SIG-M5 (cell line): ENCODE results near the gene PCBP1.
"Not testable (repeated sequence)": the region's sequence is repeated elsewhere in the genome, so short reads cannot be mapped to it uniquely, and the experiment has no call there.

Experiments
- DNase-seq: peaks from one replicate; lab custom pipeline; 2025; lab: John Stamatoyannopoulos, UW

PCBP1 gene

GRCh38 chr2:70086838-70087701 lies at the start of gene PCBP1:
TSS of gene PCBP1 (plus strand) at chr2:70087477. CDS start at chr2:70087744, 267 bp downstream.
- DNase-seq = peak; percentile 67

DNA sequence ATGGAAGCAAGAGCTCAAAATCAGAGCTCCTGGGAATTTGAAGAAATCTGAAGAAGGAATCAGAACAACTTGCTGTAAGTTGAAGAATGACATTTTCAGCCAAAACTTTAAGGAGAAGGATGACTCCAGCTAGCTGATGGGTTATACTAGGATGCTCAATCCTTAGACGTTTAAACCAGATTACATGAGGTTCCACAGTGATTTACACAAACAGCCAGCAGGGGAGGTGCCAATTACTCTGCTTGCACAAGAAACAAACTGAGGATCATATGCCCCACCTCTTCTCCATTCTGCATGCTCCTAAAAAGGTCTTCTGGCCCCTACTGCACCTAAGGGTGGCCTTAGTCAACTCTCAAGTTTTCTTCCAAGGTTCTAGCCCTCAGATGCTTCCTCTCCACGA lies 47.9 kb upstream of the PCBP1 start:
- DNase-seq = no peak

GRCh38 chr2:70041663-70042062 lies 45.6 kb upstream of the PCBP1 start:
- DNase-seq = no peak

GRCh38 chr2:70042246-70042645 lies 45.0 kb upstream of the PCBP1 start:
- DNase-seq = no peak

- DNase-seq = no peak
Measured at GRCh38 chr2:70043252-70043875, 43.9 kb upstream of the PCBP1 start.

- DNase-seq = no peak
Measured at GRCh38 chr2:70044290-70045040, 42.8 kb upstream of the PCBP1 start.

GRCh38 chr2:70045405-70045804 lies 41.9 kb upstream of the PCBP1 start:
- DNase-seq = no peak

- no peak for DNase-seq
Measured at GRCh38 chr2:70045932-70046331, 41.3 kb upstream of the PCBP1 start.

DNA sequence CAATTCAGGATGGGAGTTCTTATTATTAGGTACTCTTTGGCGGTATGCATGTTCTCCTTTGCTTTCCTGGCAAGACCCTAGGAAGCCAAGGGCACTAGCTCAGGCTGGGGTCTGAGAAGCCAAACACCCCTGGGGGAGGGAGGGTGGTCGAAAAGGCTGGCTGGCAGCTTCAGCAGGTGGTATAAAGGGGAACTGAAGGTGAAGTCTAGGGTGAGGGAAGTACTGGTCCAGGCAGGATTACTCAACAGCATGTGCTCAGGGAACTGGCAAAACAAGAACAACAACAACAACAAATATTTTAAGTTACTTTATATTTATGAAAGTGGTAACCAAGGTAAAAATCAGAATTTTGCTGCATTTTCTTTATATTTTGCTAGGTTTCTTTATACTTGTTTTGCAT lies 40.7 kb upstream of the PCBP1 start:
- no peak for DNase-seq

GRCh38 chr2:70047451-70047850 lies 39.8 kb upstream of the PCBP1 start:
- no peak for DNase-seq

DNA sequence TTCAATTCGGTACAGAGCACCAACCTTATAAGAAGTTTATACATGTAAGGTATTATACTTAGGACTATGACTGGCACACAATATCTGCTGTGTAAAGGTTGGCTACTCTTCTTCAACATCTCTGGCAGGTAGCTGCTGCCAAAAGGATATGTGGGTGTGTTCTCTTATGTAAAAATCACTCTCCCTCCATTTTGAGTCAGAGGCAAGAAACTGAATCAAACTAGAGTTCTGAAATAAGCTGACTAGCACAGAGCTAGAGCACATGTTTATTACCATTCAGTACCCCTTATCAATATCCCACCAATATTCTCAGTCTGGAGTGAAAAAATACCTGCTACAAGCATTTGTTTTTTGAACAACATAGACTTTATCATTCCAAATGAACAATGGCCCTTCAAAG lies 38.0 kb upstream of the PCBP1 start:
- DNase-seq = no peak

DNA sequence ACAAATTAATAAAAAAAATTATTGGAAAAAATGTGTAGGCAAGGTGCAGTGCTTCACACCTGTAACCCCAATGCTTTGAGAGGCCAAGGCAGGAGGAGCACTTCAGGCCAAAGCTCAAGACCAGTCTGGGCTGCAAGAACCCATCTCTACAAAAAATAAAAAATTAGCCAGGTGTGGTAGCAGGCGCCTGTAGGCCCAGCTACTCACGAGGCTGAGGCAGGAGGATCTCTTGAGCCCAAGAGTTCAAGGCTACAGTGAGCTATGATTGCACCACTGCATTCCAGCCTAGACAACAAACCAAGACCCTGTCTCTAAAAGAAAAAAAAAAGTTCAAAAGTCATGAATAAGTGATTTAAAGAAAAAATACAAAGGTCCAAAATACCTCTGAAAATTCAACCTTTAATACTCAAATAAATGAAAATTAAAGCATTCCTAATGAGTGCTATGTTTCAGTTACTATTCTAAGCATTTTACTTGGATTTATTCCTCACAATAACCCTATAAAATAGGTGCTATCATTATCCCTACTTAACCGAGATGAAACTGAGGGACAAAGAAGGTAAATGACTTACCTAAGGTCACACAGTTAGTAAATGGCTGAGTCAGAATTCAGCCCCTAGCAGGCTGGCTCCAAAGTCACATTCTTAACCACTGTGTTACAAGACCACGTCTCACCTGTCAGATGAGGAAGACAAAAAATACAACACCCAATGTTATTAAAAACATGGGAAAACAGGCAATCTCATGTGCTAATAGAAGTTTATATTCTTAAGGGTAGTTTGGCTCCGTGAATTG lies 36.4 kb upstream of the PCBP1 start:
- DNase-seq = no peak

DNA sequence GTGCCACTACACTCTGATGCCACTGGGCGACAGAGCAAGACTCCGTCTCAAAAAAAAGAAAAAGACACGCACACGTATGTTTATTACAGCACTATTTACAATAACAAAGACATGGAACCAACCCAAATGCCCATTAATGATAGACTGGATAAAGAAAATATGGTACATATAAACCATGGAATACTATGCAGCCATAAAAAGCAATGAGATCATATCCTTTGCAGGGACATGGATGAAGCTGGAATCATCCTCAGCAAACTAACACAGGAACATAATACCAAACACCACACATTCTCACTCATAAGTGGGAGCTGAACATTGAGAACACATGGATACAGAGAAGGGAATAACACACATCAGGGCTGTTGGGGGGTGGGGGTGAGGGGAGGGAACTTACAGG lies 32.0 kb upstream of the PCBP1 start:
- not testable (repeated sequence) for DNase-seq

DNA sequence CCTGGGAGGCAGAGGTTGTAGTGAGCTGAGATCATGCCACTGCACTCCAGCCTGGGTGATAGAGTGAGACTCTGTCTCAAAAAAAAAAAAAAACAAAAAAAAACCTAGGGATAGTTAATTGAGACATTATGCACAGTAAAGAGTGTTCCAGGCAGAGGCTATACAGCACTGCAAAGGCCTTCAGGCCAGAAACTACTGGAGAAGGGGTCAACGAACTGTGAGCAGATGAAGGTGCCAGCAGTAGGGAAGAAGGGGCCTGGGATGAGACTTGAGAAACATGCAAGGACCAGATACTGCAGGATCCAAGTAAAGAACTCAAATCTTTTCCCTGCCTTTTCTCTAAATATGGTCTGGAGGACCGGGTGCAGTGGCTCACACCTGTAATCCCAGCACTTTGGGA lies 26.0 kb upstream of the PCBP1 start:
- no peak for DNase-seq

- DNase-seq = no peak
Measured at GRCh38 chr2:70062270-70062669, 25.0 kb upstream of the PCBP1 start.

DNA sequence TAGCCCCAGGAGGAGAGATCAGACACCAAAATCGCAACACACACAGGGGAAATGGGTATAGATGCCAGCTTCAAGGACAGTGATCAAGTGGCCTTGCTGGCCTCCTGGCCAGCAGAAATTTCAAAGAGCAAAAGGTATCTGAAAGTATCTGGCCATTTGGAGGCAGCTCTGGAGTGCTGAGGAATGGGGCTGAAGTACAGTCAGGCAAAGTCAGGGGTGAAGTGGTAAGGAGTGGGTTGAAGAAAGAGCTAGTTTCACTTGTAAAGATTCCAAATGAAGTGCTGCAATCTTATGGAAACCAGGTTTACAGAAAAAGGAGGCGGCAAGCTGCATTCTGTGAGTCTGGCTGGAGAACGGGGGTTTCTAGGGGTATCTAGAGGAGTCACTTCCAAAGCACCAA lies 19.2 kb upstream of the PCBP1 start:
- no peak for DNase-seq

- no peak for DNase-seq
Measured at GRCh38 chr2:70069049-70069448, 18.2 kb upstream of the PCBP1 start.

DNA sequence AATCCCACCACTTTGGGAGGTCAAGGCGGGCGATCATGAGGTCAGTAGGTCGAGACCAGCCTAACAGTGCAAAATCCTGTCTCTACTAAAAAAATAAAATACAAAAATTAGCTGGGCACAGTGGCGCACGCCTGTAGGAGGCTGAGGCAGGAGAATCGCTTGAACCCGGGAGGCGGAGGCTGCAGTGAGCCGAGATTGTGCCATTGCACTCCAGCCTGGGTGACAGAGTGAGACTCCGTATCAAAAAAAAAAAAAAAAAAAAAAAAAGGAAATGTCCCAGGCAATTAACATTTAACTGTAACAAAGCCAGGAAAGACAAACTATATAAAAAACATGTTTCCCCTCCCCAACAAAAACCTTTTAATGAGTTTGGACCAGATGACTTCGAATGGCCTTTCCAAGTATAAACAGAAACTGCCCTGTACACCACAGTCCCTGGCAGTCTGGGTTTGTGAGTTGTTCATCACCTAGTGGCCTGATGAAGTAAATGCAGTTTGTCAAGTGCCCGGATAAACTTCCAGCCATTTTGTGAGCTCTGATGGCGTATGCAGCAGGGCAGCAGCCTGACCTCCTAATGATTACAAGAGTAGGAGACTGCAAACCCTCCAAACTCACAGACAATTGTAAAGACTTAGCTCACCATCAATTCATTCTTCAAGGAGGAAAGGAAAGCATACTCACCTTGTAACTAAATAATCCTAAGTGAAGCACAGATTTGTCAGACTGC lies 16.6 kb upstream of the PCBP1 start:
- DNase-seq = peak; percentile 56

DNA sequence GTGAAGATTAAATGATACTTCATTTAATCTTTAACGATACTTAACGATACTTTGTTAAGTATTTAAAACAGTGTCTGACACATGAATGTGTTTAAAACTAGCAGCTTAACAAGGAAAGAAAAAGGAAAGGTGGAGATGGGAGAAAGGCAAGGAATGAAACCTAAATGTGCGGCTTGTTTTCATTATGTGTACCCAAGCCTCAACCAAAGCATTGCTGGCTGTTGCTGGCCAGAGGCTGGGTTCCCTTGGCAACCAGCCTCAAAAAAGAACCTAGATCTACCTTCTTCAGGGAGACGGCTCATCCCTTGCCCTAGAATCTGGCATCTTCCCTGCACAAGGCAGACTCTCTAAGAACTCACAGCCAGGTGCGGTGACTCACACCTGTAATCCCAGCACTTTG lies 13.8 kb upstream of the PCBP1 start:
- no peak for DNase-seq

DNA sequence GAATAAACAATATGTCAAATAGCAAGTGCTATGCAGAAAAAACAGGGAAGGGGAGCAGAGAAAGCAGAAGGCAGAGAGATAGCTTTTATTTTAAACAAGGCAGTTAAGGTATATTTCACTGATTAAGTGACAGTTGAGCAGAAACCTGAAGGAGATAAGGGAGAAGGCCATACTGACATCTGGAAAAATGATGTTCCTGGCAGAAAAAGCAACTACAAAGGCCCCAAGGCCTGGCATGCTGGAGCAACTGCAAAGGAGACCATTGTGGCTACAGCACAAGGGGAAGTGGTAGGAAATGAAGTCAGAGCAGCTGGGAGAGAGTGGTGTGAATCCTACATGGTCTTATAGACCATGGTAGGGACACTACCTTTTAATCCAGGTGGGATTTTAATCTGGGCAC lies 8.9 kb upstream of the PCBP1 start:
- no peak for DNase-seq

DNA sequence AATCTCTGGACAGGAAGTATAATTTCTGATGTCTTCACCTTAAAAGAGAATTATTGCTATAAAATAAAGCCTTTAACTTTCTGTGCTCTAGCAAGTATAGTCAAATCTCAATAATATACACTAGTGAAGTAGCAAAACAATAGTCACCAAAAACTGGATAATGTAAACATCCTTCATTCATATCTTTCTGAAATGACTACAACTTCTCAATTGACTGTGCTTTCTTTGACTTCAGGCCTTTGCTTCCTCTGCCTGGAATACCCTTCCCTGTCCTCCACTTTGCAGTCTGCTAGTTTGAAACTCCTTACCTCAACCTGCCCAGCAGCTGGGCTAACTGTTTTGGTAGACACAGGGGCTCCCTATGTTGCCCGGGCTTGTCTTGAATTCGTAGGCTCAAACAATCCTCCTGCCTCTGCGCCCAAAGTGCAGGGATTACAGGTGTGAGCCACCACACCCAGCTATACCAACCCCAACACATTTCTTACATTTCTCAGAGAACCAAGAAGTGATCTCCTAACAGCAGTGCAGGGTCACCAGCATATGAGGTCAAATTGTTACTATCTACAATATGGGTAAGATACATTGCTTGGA lies 6.6 kb upstream of the PCBP1 start:
- DNase-seq = no peak
